Measurements from ENCODE around the gene ECHDC3. TPM values are rescaled to one million over a fixed set of nuclear protein-coding genes. Genes with fewer than 3 reads are reported as not detected.

ECHDC3 gene
- total RNA-seq, 1 donor from 2014 or later: 12.5 TPM

GRCh38 chr10:11757454-11757820 lies 15.3 kb downstream of the ECHDC3 start:
- ChIA-PET CTCF (interaction anchor here (0.6 to 6.5 kb wide), 29 partner anchors 9 to 333 kb away, joined by 3 to 76 read pairs (median 4); partner anchors contain the start of gene ECHDC3), POLR2A (interaction anchor here (0.6 to 1.4 kb wide), 3 partner anchors 30 to 243 kb away, joined by 3 read pairs; no protein-coding TSS in a partner anchor)
- DNase-seq (no peak), ATAC-seq (ENCODE audit: low read depth) (peak; percentile 10)
- TF ChIP-seq, protein P1, sequence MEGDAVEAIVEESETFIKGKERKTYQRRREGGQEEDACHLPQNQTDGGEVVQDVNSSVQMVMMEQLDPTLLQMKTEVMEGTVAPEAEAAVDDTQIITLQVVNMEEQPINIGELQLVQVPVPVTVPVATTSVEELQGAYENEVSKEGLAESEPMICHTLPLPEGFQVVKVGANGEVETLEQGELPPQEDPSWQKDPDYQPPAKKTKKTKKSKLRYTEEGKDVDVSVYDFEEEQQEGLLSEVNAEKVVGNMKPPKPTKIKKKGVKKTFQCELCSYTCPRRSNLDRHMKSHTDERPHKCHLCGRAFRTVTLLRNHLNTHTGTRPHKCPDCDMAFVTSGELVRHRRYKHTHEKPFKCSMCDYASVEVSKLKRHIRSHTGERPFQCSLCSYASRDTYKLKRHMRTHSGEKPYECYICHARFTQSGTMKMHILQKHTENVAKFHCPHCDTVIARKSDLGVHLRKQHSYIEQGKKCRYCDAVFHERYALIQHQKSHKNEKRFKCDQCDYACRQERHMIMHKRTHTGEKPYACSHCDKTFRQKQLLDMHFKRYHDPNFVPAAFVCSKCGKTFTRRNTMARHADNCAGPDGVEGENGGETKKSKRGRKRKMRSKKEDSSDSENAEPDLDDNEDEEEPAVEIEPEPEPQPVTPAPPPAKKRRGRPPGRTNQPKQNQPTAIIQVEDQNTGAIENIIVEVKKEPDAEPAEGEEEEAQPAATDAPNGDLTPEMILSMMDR (IDR thresholded peaks at IDR 0.05): no peak
- intact Hi-C loops (cut with micrococcal nuclease): loop anchor here (10.0 kb wide), 1 partner anchor 463 kb away; no protein-coding TSS in a partner anchor
- no peak overlapping the region for H3K4me3 Mint-ChIP-seq
- H3K36me3 Mint-ChIP-seq (ENCODE audit: low read depth): peaks cover 20% of the 10 kb centered on the region
- H3K27me3 Mint-ChIP-seq: no peaks in the 10 kb centered on the region
- peaks cover 4% of the 10 kb centered on the region for H3K4me1 Mint-ChIP-seq
- no peak overlapping the region for H3K27ac Mint-ChIP-seq
- no peaks in the 10 kb centered on the region for H3K9me3 Mint-ChIP-seq

GRCh38 chr10:11757821-11758463 lies 15.8 kb downstream of the ECHDC3 start:
- intact Hi-C loops (cut with micrococcal nuclease): loop anchor here (1.0 to 10.0 kb wide), 5 partner anchors 33 to 645 kb away; no protein-coding TSS in a partner anchor
- Mint-ChIP-seq H3K4me1 (peaks cover 4% of the 10 kb centered on the region), H3K36me3 (ENCODE audit: low read depth) (peaks cover 20% of the 10 kb centered on the region), H3K27me3 (no peaks in the 10 kb centered on the region), H3K27ac (no peak overlapping the region), H3K9me3 (no peaks in the 10 kb centered on the region), H3K4me3 (no peak overlapping the region)
- DNase-seq (peak; percentile 72), ATAC-seq (ENCODE audit: low read depth) (peak; percentile 100)
- POLR2A ChIA-PET: interaction anchor here (0.6 to 1.4 kb wide), 3 partner anchors 31 to 243 kb away, joined by 3 read pairs; no protein-coding TSS in a partner anchor
- CTCF ChIA-PET: interaction anchor here (0.6 to 6.5 kb wide), 29 partner anchors 10 to 334 kb away, joined by 3 to 76 read pairs (median 4); partner anchors contain the start of gene ECHDC3
- TF ChIP-seq, protein P1 (IDR thresholded peaks at IDR 0.05): no peak

- peaks cover 19% of the 10 kb centered on the region for H3K36me3 Mint-ChIP-seq (ENCODE audit: low read depth)
- H3K4me1 Mint-ChIP-seq: peaks cover 4% of the 10 kb centered on the region
- intact Hi-C loops (cut with micrococcal nuclease): loop anchor here (1.0 to 10.0 kb wide), 5 partner anchors 33 to 645 kb away; no protein-coding TSS in a partner anchor
- H3K4me3 Mint-ChIP-seq: no peak overlapping the region
- H3K27me3 Mint-ChIP-seq: no peaks in the 10 kb centered on the region
- ATAC-seq (ENCODE audit: low read depth) (no peak), DNase-seq (no peak)
- POLR2A ChIA-PET: interaction anchor here (0.7 kb wide), 2 partner anchors 49 to 198 kb away, joined by 3 to 7 read pairs; no protein-coding TSS in a partner anchor
- CTCF ChIA-PET: interaction anchor here (0.7 to 6.5 kb wide), 18 partner anchors 11 to 332 kb away, joined by 3 to 76 read pairs (median 6); no protein-coding TSS in a partner anchor
- TF ChIP-seq, protein P1 (IDR thresholded peaks at IDR 0.05): no peak
- H3K27ac Mint-ChIP-seq: no peak overlapping the region
- no peaks in the 10 kb centered on the region for H3K9me3 Mint-ChIP-seq
These were observed 16.5 kb downstream of the ECHDC3 start for GRCh38 chr10:11758527-11759236.

DNA sequence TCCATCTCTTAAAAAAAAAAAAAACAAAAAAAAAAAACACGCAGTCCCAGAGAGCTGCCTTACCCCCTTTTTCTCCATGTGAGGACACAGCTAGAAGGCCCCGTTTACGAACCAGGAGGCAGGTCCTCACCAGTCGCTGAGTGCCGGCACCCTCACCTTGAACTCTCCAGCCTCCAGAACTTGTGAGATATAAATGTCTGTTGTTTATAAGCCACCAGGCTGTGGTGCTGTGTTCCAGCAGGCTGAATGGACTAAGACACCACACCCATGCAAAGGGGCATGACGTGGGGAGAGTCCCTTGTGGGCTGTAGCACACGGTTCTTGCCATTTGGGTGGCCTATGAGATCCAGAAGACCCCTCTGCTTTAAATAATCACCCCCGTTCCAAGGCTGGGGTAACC lies 17.2 kb downstream of the ECHDC3 start:
- POLR2A ChIA-PET: interaction anchor here (0.7 kb wide), 2 partner anchors 50 to 199 kb away, joined by 3 to 7 read pairs; no protein-coding TSS in a partner anchor
- no peaks in the 10 kb centered on the region for H3K27me3 Mint-ChIP-seq
- H3K4me3 Mint-ChIP-seq: no peak overlapping the region
- intact Hi-C loops (cut with micrococcal nuclease): loop anchor here (10.0 kb wide), 1 partner anchor 465 kb away; no protein-coding TSS in a partner anchor
- TF ChIP-seq, protein P1 (IDR thresholded peaks at IDR 0.05): no peak
- H3K27ac Mint-ChIP-seq: no peak overlapping the region
- H3K36me3 Mint-ChIP-seq (ENCODE audit: low read depth): peaks cover 17% of the 10 kb centered on the region
- no peaks in the 10 kb centered on the region for H3K9me3 Mint-ChIP-seq
- ATAC-seq (ENCODE audit: low read depth): no peak
- CTCF ChIA-PET: interaction anchor here (1.2 to 6.5 kb wide), 3 partner anchors 81 to 254 kb away, joined by 3 to 76 read pairs (median 12); no protein-coding TSS in a partner anchor
- no peak for DNase-seq
- H3K4me1 Mint-ChIP-seq: peaks cover 4% of the 10 kb centered on the region
